Prostate gland (tissue), 2 donors: ENCODE results near the gene PRR5L.

Experiments
- POLR2A ChIP-seq: fragments of 450-650 bp; IDR thresholded peaks from one replicate; pipeline ENCODE4 v1.6.1; 2016; ENCODE audit warnings: antibody characterized with exemption, mild to moderate bottlenecking
- TF ChIP-seq, protein P1 (sequence below), 4 experiments: fragments of 200-600 bp in 2 of 4; fragments of 450-650 bp in 2 of 4; sonication (generic) in 2 of 4; IDR thresholded peaks; 1 replicate in 3 of 4; 2 replicates in 1 of 4; pipeline ENCODE4 v1.5.1; 2016 to 2019; ENCODE audit warnings: antibody characterized with exemption in 4 of 4, mild to moderate bottlenecking in 2 of 4, moderate library complexity in 2 of 4

DNA sequence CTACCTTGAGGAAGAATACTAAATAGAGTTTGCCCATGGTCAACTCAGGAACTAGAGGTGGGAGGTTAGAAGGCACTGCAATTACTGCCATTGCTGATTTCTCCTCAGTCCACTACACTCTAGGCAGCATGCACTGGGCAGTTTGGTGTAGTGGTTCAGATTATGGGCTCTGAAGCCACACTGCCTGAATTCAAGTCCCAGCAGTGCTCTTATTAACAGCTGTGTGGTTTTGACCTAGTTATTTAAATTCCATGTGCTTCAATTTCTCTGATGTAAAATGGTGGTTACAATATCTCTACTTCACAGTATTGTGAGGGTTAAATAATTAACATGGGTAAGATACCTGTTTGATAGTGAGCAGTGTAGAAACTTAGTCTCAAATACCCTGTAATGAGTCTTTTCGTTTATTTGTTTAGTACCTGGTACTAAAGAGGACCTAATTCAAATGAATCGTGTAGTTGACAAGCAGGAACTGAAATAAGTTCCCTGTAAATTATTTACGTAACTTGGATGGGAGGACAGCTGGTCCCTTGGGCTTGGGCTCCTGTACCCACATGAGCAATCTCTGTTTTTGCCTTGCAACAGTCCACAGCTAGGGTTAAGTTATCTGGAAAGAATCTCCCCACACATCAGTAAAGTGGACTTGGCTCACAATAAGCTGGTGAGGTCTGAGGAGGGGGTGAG is 17.8 kb downstream of the PRR5L start:
- TF ChIP-seq, protein P1, sequence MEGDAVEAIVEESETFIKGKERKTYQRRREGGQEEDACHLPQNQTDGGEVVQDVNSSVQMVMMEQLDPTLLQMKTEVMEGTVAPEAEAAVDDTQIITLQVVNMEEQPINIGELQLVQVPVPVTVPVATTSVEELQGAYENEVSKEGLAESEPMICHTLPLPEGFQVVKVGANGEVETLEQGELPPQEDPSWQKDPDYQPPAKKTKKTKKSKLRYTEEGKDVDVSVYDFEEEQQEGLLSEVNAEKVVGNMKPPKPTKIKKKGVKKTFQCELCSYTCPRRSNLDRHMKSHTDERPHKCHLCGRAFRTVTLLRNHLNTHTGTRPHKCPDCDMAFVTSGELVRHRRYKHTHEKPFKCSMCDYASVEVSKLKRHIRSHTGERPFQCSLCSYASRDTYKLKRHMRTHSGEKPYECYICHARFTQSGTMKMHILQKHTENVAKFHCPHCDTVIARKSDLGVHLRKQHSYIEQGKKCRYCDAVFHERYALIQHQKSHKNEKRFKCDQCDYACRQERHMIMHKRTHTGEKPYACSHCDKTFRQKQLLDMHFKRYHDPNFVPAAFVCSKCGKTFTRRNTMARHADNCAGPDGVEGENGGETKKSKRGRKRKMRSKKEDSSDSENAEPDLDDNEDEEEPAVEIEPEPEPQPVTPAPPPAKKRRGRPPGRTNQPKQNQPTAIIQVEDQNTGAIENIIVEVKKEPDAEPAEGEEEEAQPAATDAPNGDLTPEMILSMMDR (IDR thresholded peaks at IDR 0.05), result no peak
- no peak for TF ChIP-seq POLR2A
